Measurements from ENCODE around the gene LRIG1. TPM values are rescaled to one million over a fixed set of nuclear protein-coding genes. Genes with fewer than 3 reads are reported as not detected.

Gene LRIG1, protein sequence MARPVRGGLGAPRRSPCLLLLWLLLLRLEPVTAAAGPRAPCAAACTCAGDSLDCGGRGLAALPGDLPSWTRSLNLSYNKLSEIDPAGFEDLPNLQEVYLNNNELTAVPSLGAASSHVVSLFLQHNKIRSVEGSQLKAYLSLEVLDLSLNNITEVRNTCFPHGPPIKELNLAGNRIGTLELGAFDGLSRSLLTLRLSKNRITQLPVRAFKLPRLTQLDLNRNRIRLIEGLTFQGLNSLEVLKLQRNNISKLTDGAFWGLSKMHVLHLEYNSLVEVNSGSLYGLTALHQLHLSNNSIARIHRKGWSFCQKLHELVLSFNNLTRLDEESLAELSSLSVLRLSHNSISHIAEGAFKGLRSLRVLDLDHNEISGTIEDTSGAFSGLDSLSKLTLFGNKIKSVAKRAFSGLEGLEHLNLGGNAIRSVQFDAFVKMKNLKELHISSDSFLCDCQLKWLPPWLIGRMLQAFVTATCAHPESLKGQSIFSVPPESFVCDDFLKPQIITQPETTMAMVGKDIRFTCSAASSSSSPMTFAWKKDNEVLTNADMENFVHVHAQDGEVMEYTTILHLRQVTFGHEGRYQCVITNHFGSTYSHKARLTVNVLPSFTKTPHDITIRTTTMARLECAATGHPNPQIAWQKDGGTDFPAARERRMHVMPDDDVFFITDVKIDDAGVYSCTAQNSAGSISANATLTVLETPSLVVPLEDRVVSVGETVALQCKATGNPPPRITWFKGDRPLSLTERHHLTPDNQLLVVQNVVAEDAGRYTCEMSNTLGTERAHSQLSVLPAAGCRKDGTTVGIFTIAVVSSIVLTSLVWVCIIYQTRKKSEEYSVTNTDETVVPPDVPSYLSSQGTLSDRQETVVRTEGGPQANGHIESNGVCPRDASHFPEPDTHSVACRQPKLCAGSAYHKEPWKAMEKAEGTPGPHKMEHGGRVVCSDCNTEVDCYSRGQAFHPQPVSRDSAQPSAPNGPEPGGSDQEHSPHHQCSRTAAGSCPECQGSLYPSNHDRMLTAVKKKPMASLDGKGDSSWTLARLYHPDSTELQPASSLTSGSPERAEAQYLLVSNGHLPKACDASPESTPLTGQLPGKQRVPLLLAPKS
- 10 to 100 TPM; 48.6 to 58.6 (median 52.5) TPM for total RNA-seq

- DNase-seq (ENCODE audit: low spot score in 2 of 2): peak; percentile 96 to 99
- H3K36me3 ChIP-seq: no peaks in the 10 kb centered on the region
- WGBS, 2 donors: 0 to 1% methylated on average over 25 to 50 of the region's 109 CpGs
- H3K27ac ChIP-seq: peak within 1 kb of the TSS; percentile 75 to 94 (median 90)
- H3K27me3 ChIP-seq: no peaks in the 10 kb centered on the region
- no peaks in the 10 kb centered on the region for H3K9me3 ChIP-seq
- H3K4me3 ChIP-seq: peak within 1 kb of the TSS; percentile 61 to 85 (median 73)
- H3K4me1 ChIP-seq: peaks cover 0 to 38% (median 21%) of the 10 kb centered on the region in 4 donors
- peak; percentile 59 to 79 for TF ChIP-seq POLR2A (IDR thresholded peaks at IDR 0.05)
- TF ChIP-seq CTCF (IDR thresholded peaks at IDR 0.05): peak; percentile 23 to 69 (median 61)
- TF ChIP-seq EP300 (IDR thresholded peaks at IDR 0.05): peak; percentile 74 to 82
Measured at GRCh38 chr3:66500576-66501482, at the start of gene LRIG1. Gene LRIG1, minus strand, starts transcription at chr3:66501022. Its CDS starts 615 bp downstream, at chr3:66500407.

GRCh38 chr3:66544619-66545429 lies 44.0 kb upstream of the LRIG1 start:
- H3K27me3 ChIP-seq: no peaks in the 10 kb centered on the region
- no peak for DNase-seq (ENCODE audit: low spot score in 2 of 2)
- WGBS, 2 donors: 96 to 97% methylated on average over 24 to 36 of the region's 43 CpGs
- TF ChIP-seq CTCF (IDR thresholded peaks at IDR 0.05) (no peak), POLR2A (IDR thresholded peaks at IDR 0.05) (no peak), EP300 (IDR thresholded peaks at IDR 0.05) (no peak)
- no peaks in the 10 kb centered on the region for H3K9me3 ChIP-seq
- no peaks in the 10 kb centered on the region for H3K36me3 ChIP-seq
- no peak overlapping the region for H3K4me3 ChIP-seq
- no peaks in the 10 kb centered on the region for H3K4me1 ChIP-seq
- H3K27ac ChIP-seq: no peak overlapping the region

DNA sequence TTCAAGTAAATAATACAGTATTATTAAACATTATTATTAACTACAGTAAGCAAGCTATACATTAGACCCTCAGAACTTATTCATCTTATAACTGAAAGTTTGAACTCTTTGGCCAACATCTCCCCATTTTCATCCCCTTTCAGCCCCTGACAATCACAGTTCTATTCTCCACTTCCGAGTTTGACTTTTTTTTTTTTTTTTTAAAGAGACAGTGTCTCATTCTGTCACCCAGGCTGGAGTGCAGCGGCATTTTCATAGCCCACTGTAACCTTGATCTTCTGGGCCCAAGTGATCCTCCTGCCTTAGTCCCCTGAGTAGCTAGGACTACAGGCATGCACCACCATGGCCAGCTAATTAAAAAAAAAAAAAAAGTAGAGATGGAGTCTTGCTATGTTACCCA lies 41.3 kb upstream of the LRIG1 start:
- DNase-seq (ENCODE audit: low spot score in 2 of 2): no peak
- Histone ChIP-seq H3K27ac (no peak overlapping the region), H3K4me1 (no peaks in the 10 kb centered on the region), H3K27me3 (no peaks in the 10 kb centered on the region), H3K9me3 (no peaks in the 10 kb centered on the region), H3K36me3 (no peaks in the 10 kb centered on the region), H3K4me3 (no peak overlapping the region)
- WGBS, 2 donors: 49 to 51% methylated on average over 2 of the region's 2 CpGs
- TF ChIP-seq EP300 (IDR thresholded peaks at IDR 0.05) (no peak), POLR2A (IDR thresholded peaks at IDR 0.05) (no peak), CTCF (IDR thresholded peaks at IDR 0.05) (no peak)

DNA sequence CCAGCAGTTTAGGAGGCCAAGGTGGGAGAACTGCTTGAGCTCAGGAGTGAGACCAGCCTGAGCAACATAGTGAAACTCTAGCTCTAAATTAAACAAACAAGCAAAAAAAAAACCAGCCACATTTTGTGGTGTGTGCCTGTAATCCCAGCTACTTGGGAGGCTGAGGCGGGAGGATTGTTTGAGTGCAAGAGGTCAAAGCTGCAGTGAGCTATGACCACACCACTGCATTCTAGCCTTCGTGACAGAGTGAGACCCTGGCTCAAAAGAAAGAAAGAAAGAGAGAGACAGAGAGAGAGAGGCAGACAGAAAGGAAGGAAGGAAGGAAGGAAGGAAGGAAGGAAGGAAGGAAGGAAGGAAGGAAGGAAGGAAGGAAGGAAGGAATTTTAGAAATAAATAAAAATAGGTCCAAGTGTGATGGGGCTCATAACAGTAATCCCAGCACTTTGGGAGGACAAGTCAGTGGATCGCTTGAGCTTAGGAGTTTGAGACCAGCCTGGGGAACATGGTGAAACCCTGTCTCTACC lies 38.7 kb upstream of the LRIG1 start:
- no peak overlapping the region for H3K4me3 ChIP-seq
- no peaks in the 10 kb centered on the region for H3K27me3 ChIP-seq
- H3K9me3 ChIP-seq: no peaks in the 10 kb centered on the region
- H3K36me3 ChIP-seq: no peaks in the 10 kb centered on the region
- 68 to 83% methylated on average over 3 of the region's 3 CpGs for WGBS, 2 donors
- TF ChIP-seq EP300 (IDR thresholded peaks at IDR 0.05) (no peak), POLR2A (IDR thresholded peaks at IDR 0.05) (no peak), CTCF (IDR thresholded peaks at IDR 0.05) (no peak)
- DNase-seq (ENCODE audit: low spot score in 2 of 2): no peak
- H3K4me1 ChIP-seq: no peaks in the 10 kb centered on the region
- no peak overlapping the region for H3K27ac ChIP-seq

Data from tibial nerve (tissue), 4 donors.